Smooth muscle cell (in vitro differentiated cells): ENCODE results near the gene VSTM2L. TPM values are rescaled to one million over a fixed set of nuclear protein-coding genes. Genes with fewer than 3 reads are reported as not detected.
A peak's percentile ranks its signal among the peaks of the same experiment; 100 is the strongest.

ENCODE experiments used
- DNase-seq: peaks from one replicate; lab custom pipeline; 2025; ENCODE audit not compliant: unreplicated experiment; lab: John Stamatoyannopoulos, UW
- H2AFZ ChIP-seq: fragments of 200-600 bp; sonication (generic); 2 replicates; pipeline ENCODE4 v1.6.0; 2016; ENCODE audit warnings: antibody characterized with exemption, low read depth, mild to moderate bottlenecking
- H3F3A ChIP-seq: fragments of 200-600 bp; sonication (generic); 2 replicates; pipeline ENCODE4 v1.6.0; 2017; ENCODE audit warnings: antibody characterized with exemption, low read depth
- H3K27ac ChIP-seq: fragments of 200-600 bp; sonication (generic); 2 replicates; pipeline ENCODE4 v1.5.1; 2016; ENCODE audit warnings: low read depth, mild to moderate bottlenecking
- H3K27me3 ChIP-seq: fragments of 200-600 bp; sonication (generic); 2 replicates; pipeline ENCODE4 v1.6.1; 2016; ENCODE audit warnings: low read depth, mild to moderate bottlenecking
- H3K36me3 ChIP-seq: fragments of 200-600 bp; sonication (generic); 2 replicates; pipeline ENCODE4 v1.5.1; 2016; ENCODE audit warnings: low read depth
- H3K4me1 ChIP-seq: fragments of 200-600 bp; sonication (generic); 2 replicates; pipeline ENCODE4 v1.5.1; 2016; ENCODE audit warnings: low read depth
- H3K4me2 ChIP-seq: fragments of 200-600 bp; sonication (generic); 2 replicates; pipeline ENCODE4 v1.6.0; 2016; ENCODE audit warnings: mild to moderate bottlenecking
- H3K4me3 ChIP-seq: fragments of 200-600 bp; sonication (generic); 2 replicates; pipeline ENCODE4 v1.5.1; 2016; ENCODE audit warnings: mild to moderate bottlenecking
- H3K79me2 ChIP-seq: fragments of 200-600 bp; sonication (generic); 2 replicates; pipeline ENCODE4 v1.6.0; 2016; ENCODE audit warnings: low read depth, mild to moderate bottlenecking
- H3K9ac ChIP-seq: fragments of 200-600 bp; sonication (generic); 2 replicates; pipeline ENCODE4 v1.6.0; 2016; ENCODE audit warnings: low read depth
- H3K9me3 ChIP-seq: fragments of 200-600 bp; sonication (generic); replicated peaks from 2 replicates; pipeline ENCODE4 v1.5.1; 2016; ENCODE audit warnings: low read depth
- H4K20me1 ChIP-seq: fragments of 200-600 bp; sonication (generic); 2 replicates; pipeline ENCODE4 v1.6.0; 2016; ENCODE audit warnings: low read depth
- WGBS: methylation state at CpG from one replicate; pipeline ENCODE4 v1.1.7; 2016; ENCODE audit warnings: low lambda C conversion rate; 5-methylcytosine and 5-hydroxymethylcytosine counted together
- polyA plus RNA-seq: library from polyadenylated mRNA; unstranded; fragments of >200 nt; fragmentation: Nextera tagmentation; extraction: Ambion mirVana; gene quantifications from 2 replicates; pipeline ENCODE4 v1.2.1, GENCODE V29; 2016
- total RNA-seq: library from RNA; depleted of rRNA; stranded (reverse); fragments of >200 nt; gene quantifications from 2 replicates; pipeline ENCODE4 v1.2.3, GENCODE V29; 2014
- TF ChIP-seq, protein P1 (sequence below): fragments of 200-600 bp; sonication (generic); IDR thresholded peaks from 2 replicates; pipeline ENCODE4 v1.5.1; 2017; ENCODE audit warnings: borderline replicate concordance, mild to moderate bottlenecking, antibody characterized with exemption; ENCODE audit not compliant: insufficient read depth, poor library complexity, severe bottlenecking

Gene VSTM2L
- total and polyA plus RNA-seq, 2 experiments from 2014 or later: 0.56 to 1.9 TPM

DNA sequence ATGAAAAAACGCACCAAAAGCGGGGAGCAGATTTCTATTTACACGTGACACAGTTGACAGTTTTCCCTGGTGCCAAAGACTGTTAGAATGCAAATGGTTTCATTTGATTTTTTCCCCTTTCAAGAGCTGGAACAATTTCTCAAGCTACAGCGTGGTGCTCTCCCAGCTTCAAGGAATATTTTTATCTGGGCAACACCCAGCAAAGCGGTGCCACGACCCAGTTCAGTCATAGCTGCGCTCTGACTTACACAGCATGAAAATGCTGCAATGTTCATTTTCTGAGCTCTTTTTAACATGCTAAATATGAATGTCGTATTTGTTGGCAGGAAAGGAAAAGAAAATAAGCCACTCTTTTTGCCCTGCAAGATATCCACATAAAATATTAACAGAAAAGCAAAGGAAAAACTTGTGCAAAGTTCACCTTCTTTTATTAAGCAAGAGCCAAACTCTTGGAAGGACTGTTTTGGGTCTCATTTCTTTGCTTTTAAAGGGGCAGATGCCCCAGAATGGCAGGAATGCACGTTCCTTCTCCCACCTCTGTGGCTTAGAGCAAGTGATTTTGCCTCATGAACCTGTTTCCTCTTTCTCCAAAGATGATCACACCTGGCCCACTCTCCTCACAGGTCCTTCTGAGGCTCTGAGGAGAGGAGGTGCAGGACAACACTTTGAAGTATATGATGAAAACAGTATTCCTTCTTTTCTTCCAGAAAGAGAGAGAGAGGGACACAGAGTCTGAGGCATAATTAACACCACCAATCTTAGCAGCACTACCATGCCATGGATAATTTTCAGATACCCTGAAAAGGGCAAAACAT is 83.3 kb downstream of the VSTM2L start:
- H3K4me1 ChIP-seq: peaks cover 15% of the 10 kb centered on the region
- no peaks in the 10 kb centered on the region for H3K79me2 ChIP-seq
- H3K4me3 ChIP-seq: no peak overlapping the region
- no peak overlapping the region for H2AFZ ChIP-seq
- H3K4me2 ChIP-seq: no peak overlapping the region
- H3F3A ChIP-seq: peaks cover 13% of the 10 kb centered on the region
- no peaks in the 10 kb centered on the region for H4K20me1 ChIP-seq
- DNase-seq: no peak
- H3K9ac ChIP-seq: no peak overlapping the region
- H3K27ac ChIP-seq: no peak overlapping the region
- no peaks in the 10 kb centered on the region for H3K9me3 ChIP-seq
- no peaks in the 10 kb centered on the region for H3K27me3 ChIP-seq
- TF ChIP-seq, protein P1, sequence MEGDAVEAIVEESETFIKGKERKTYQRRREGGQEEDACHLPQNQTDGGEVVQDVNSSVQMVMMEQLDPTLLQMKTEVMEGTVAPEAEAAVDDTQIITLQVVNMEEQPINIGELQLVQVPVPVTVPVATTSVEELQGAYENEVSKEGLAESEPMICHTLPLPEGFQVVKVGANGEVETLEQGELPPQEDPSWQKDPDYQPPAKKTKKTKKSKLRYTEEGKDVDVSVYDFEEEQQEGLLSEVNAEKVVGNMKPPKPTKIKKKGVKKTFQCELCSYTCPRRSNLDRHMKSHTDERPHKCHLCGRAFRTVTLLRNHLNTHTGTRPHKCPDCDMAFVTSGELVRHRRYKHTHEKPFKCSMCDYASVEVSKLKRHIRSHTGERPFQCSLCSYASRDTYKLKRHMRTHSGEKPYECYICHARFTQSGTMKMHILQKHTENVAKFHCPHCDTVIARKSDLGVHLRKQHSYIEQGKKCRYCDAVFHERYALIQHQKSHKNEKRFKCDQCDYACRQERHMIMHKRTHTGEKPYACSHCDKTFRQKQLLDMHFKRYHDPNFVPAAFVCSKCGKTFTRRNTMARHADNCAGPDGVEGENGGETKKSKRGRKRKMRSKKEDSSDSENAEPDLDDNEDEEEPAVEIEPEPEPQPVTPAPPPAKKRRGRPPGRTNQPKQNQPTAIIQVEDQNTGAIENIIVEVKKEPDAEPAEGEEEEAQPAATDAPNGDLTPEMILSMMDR: no peak
- H3K36me3 ChIP-seq: no peaks in the 10 kb centered on the region
- 95% methylated on average over 9 of the region's 9 CpGs for WGBS

- Histone ChIP-seq H3K79me2 (no peaks in the 10 kb centered on the region), H3K36me3 (no peaks in the 10 kb centered on the region), H3K27me3 (no peaks in the 10 kb centered on the region), H2AFZ (no peak overlapping the region), H3K4me2 (peak overlapping the region; percentile 47), H3K9me3 (no peaks in the 10 kb centered on the region), H3K4me1 (peaks cover 15% of the 10 kb centered on the region), H3K4me3 (no peak overlapping the region), H3K9ac (peak overlapping the region; percentile 32), H3F3A (peaks cover 13% of the 10 kb centered on the region), H4K20me1 (no peaks in the 10 kb centered on the region), H3K27ac (peak overlapping the region; percentile 51)
- WGBS: 49% methylated on average over 9 of the region's 9 CpGs
- TF ChIP-seq, protein P1: no peak
- DNase-seq: no peak
Observed at GRCh38 chr20:37986873-37987601, 84.1 kb downstream of the VSTM2L start.

DNA sequence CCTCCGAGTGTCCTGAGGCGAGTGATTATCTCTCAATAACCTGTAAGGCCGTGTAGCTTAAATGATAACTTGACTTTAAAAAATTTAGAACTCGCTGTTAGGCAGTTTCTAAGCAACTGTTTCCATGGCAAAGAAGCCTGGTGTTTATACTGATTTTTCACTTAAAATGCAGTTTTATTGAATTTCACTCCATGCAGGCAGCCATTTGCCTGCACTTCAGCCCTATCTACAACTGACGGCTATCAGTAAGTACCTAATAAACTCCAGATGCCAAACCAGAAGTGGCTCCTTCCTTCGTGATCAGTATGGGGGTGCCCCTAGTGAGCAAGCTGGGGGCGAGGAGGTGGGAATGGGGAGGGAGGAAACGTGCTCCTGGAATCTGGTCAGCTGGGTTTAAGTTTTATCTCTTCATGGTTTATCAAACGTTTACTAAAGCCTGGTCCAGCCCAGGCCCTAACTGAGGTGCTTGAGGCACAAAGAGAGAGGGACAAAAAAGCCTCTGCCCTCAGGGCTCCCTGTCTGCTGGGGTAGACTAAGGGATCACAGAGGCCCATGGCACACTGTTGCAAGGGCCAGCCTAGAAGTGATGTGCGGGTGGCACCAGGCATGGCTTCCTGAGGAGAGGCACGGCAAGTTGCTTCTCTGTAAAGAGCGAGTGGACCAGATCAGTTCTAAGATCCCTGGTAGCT is 84.8 kb downstream of the VSTM2L start:
- Histone ChIP-seq H3K4me3 (no peak overlapping the region), H4K20me1 (no peaks in the 10 kb centered on the region), H3K27ac (peak overlapping the region; percentile 91), H3K36me3 (no peaks in the 10 kb centered on the region), H3K27me3 (no peaks in the 10 kb centered on the region), H3K79me2 (no peaks in the 10 kb centered on the region), H2AFZ (no peak overlapping the region), H3K9me3 (no peaks in the 10 kb centered on the region), H3K4me2 (peak overlapping the region; percentile 47), H3K9ac (peak overlapping the region; percentile 53), H3K4me1 (peaks cover 15% of the 10 kb centered on the region), H3F3A (peaks cover 13% of the 10 kb centered on the region)
- TF ChIP-seq, protein P1: no peak
- 45% methylated on average over 12 of the region's 12 CpGs for WGBS
- no peak for DNase-seq
